Measurements from ENCODE around the gene DNAJA1. TPM values are rescaled to one million over a fixed set of nuclear protein-coding genes. Genes with fewer than 3 reads are reported as not detected.
A peak's percentile ranks its signal among the peaks of the same experiment; 100 is the strongest.

The DNAJA1 gene
- total RNA-seq, 1 experiment from 2014 or later = 312 TPM

- peak; percentile 61 for DNase-seq (ENCODE audit: low read depth)
Observed at GRCh38 chr9:33025572-33026342, 684 bp downstream of the DNAJA1 start.

GRCh38 chr9:33029231-33029786 lies 4.2 kb downstream of the DNAJA1 start:
- no peak for DNase-seq (ENCODE audit: low read depth)

GRCh38 chr9:33030285-33030684 lies 5.2 kb downstream of the DNAJA1 start:
- DNase-seq (ENCODE audit: low read depth) = no peak

GRCh38 chr9:33032292-33032691 lies 7.2 kb downstream of the DNAJA1 start:
- DNase-seq (ENCODE audit: low read depth) = no peak

GRCh38 chr9:33032865-33033264 lies 7.8 kb downstream of the DNAJA1 start:
- no peak for DNase-seq (ENCODE audit: low read depth)

GRCh38 chr9:33040792-33041431 lies 15.8 kb downstream of the DNAJA1 start:
- DNase-seq (ENCODE audit: low read depth) = no peak

GRCh38 chr9:33041432-33042188 lies 16.5 kb downstream of the DNAJA1 start:
- peak; percentile 27 for DNase-seq (ENCODE audit: low read depth)

GRCh38 chr9:33042473-33042872 lies 17.4 kb downstream of the DNAJA1 start:
- no peak for DNase-seq (ENCODE audit: low read depth)

GRCh38 chr9:33043671-33044070 lies 18.6 kb downstream of the DNAJA1 start:
- no peak for DNase-seq (ENCODE audit: low read depth)

- peak; percentile 92 for DNase-seq (ENCODE audit: low read depth)
Observed at GRCh38 chr9:33044162-33044673, 19.1 kb downstream of the DNAJA1 start.

GRCh38 chr9:33044677-33045282 lies 19.7 kb downstream of the DNAJA1 start:
- peak; percentile 39 for DNase-seq (ENCODE audit: low read depth)

- DNase-seq (ENCODE audit: low read depth) = no peak
Observed at GRCh38 chr9:33046061-33046460, 21.0 kb downstream of the DNAJA1 start.

- DNase-seq (ENCODE audit: low read depth) = no peak
Observed at GRCh38 chr9:33048054-33048465, 23.0 kb downstream of the DNAJA1 start.

GRCh38 chr9:33049680-33050361 lies 24.7 kb downstream of the DNAJA1 start:
- DNase-seq (ENCODE audit: low read depth) = no peak

- no peak for DNase-seq (ENCODE audit: low read depth)
Observed at GRCh38 chr9:33051144-33051543, 26.1 kb downstream of the DNAJA1 start.

- DNase-seq (ENCODE audit: low read depth) = no peak
Observed at GRCh38 chr9:33065157-33066076, 40.3 kb downstream of the DNAJA1 start.

- DNase-seq (ENCODE audit: low read depth) = no peak
Observed at GRCh38 chr9:33068991-33069390, 43.9 kb downstream of the DNAJA1 start.

- DNase-seq (ENCODE audit: low read depth) = peak; percentile 98
Observed at GRCh38 chr9:33076046-33077004, 51.3 kb downstream of the DNAJA1 start, which contains the start of gene SMU1. Gene SMU1 (minus strand): TSS chr9:33076674. CDS start chr9:33076608, 66 bp downstream.

- no peak for DNase-seq (ENCODE audit: low read depth)
Observed at GRCh38 chr9:33080534-33080933, 55.5 kb downstream of the DNAJA1 start.
